ENCODE data around the gene RREB1. TPM values are rescaled to one million over a fixed set of nuclear protein-coding genes. Genes with fewer than 3 reads are reported as not detected.

Gene RREB1
- total RNA-seq, 4 donors from 2014 or later, result 40.8 to 68.6 (median 54.4) TPM

GRCh38 chr6:7184502-7184901, 76.7 kb downstream of the RREB1 start:
- WGBS, 2 donors, result 100% methylated on average over 1 of the region's 1 CpG
- TF ChIP-seq CTCF (IDR thresholded peaks at IDR 0.05), result no peak
- TF ChIP-seq POLR2A (IDR thresholded peaks at IDR 0.05), result no peak
- intact Hi-C loops (cut with DNase I; ENCODE audit: low total_unique reads), result no loop called here
- no peak overlapping the region for H3K4me3 ChIP-seq (ENCODE audit: low read depth, poor library complexity, severe bottlenecking)
- DNase-seq (ENCODE audit: low spot score in 2 of 2), result no peak

GRCh38 chr6:7185561-7185960, 77.8 kb downstream of the RREB1 start:
- 96% methylated on average over 4 of the region's 4 CpGs for WGBS, 2 donors
- no peak overlapping the region for H3K4me3 ChIP-seq (ENCODE audit: low read depth, poor library complexity, severe bottlenecking)
- DNase-seq (ENCODE audit: low spot score in 2 of 2), result no peak
- intact Hi-C loops (cut with DNase I; ENCODE audit: low total_unique reads), result no loop called here
- no peak for TF ChIP-seq CTCF (IDR thresholded peaks at IDR 0.05)
- TF ChIP-seq POLR2A (IDR thresholded peaks at IDR 0.05), result no peak

- peak in 1 of 2 donors; percentile 8 for DNase-seq (ENCODE audit: low spot score in 2 of 2)
- intact Hi-C loops (cut with DNase I; ENCODE audit: low total_unique reads), result no loop called here
- TF ChIP-seq POLR2A (IDR thresholded peaks at IDR 0.05) (no peak), CTCF (IDR thresholded peaks at IDR 0.05) (no peak)
- WGBS, 2 donors, result 81 to 85% methylated on average over 5 of the region's 5 CpGs
- H3K4me3 ChIP-seq (ENCODE audit: low read depth, poor library complexity, severe bottlenecking), result no peak overlapping the region
These were observed 80.7 kb downstream of the RREB1 start for GRCh38 chr6:7188492-7188891.

- WGBS, 2 donors, result 88 to 96% methylated on average over 9 of the region's 9 CpGs
- DNase-seq (ENCODE audit: low spot score in 2 of 2), result peak in 1 of 2 donors; percentile 74
- intact Hi-C loops (cut with DNase I; ENCODE audit: low total_unique reads), result no loop called here
- no peak overlapping the region for H3K4me3 ChIP-seq (ENCODE audit: low read depth, poor library complexity, severe bottlenecking)
- TF ChIP-seq POLR2A (IDR thresholded peaks at IDR 0.05) (no peak), CTCF (IDR thresholded peaks at IDR 0.05) (no peak)
These were observed 81.5 kb downstream of the RREB1 start for GRCh38 chr6:7189101-7189758.

GRCh38 chr6:7190791-7191190, 83.0 kb downstream of the RREB1 start:
- no peak overlapping the region for H3K4me3 ChIP-seq (ENCODE audit: low read depth, poor library complexity, severe bottlenecking)
- peak in 1 of 2 donors; percentile 48 for DNase-seq (ENCODE audit: low spot score in 2 of 2)
- TF ChIP-seq CTCF (IDR thresholded peaks at IDR 0.05) (no peak), POLR2A (IDR thresholded peaks at IDR 0.05) (no peak)
- WGBS, 2 donors, result 93 to 94% methylated on average over 2 of the region's 2 CpGs
- intact Hi-C loops (cut with DNase I; ENCODE audit: low total_unique reads), result no loop called here

- 96 to 100% methylated on average over 2 of the region's 2 CpGs for WGBS, 2 donors
- intact Hi-C loops (cut with DNase I; ENCODE audit: low total_unique reads), result no loop called here
- TF ChIP-seq POLR2A (IDR thresholded peaks at IDR 0.05) (no peak), CTCF (IDR thresholded peaks at IDR 0.05) (no peak)
- DNase-seq (ENCODE audit: low spot score in 2 of 2), result no peak
- H3K4me3 ChIP-seq (ENCODE audit: low read depth, poor library complexity, severe bottlenecking), result no peak overlapping the region
These were observed 85.4 kb downstream of the RREB1 start for GRCh38 chr6:7193122-7193521.

All from lower leg skin (tissue), 4 donors.